HT1080 (cell line): Measurements from ENCODE around the gene PHIP. TPM values are rescaled to one million over a fixed set of nuclear protein-coding genes. Genes with fewer than 3 reads are reported as not detected.

Experiments used
- DNase-seq: peaks from one replicate; pipeline ENCODE4 v3.0.0-alpha.2; 2015; ENCODE audit warnings: low read depth
- polyA plus RNA-seq, 2 experiments: library from polyadenylated mRNA; depleted of rRNA; stranded (reverse); fragments of >200 nt; gene quantifications; 2 replicates each; pipeline ENCODE4 v1.2.3, GENCODE V29; 2015
- total RNA-seq: library from RNA; depleted of rRNA; stranded (reverse); fragments of >200 nt; shearing (Covaris generic); gene quantifications from 2 replicates; pipeline ENCODE4 v1.2.3, GENCODE V29; 2014; rRNA removed

Gene PHIP
- 10.3 and 11.3 TPM in 2 replicates for total RNA-seq
- 7.3 and 10.6 TPM in 2 replicates for polyA plus RNA-seq (2015; cell fraction: cytosol; rRNA removed)
- 35.0 and 38.9 TPM in 2 replicates for polyA plus RNA-seq (2015; cell fraction: nucleus; rRNA removed)

DNA sequence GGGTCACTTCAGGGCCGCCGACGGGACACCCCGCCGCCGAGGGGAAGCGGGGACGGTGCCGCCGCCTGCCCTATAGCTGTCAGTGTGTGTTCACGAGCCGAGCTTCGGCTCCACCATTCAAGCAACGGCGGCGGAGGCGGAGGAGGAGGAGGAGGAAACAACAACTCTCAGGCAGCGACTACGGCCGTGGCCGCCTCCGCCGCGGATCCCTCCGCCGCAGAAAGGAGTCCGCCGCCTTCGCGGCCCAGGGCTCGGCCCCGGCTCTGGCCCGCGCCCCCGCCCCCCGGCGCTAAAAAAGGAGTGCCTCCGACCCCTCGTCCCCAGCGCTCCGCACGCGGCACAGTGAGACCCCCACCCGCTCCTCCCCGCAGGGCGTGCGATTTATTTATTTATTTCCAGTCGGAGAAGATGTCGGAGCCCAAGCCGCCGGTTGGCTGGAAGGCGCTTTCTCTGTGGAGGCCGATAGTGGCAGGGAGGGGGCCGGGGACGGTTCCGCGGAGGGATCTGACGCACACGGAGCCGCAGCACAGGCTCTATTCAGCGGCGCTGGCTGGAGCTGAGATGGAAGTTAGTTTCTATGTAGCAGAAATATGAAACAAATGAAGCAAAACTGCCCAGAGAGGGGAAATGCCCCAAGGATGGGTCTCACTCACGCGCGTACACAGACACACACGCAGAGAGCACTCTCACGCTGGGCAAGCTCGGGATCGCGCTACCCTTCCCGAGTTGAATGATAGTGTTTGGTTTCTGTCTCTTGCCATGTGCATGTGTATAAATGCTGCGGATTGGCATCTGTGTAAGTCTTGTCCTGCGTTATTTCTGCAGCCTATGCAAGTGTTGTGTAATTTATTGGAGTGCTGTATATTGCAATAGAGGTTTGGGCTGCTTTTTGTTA lies at the start of gene PHIP:
PHIP (minus strand) TSS at position 180 of the 895 bp plus-strand sequence. CDS start 186 bp downstream, outside the sequence.
- peak; percentile 91 for DNase-seq

DNA sequence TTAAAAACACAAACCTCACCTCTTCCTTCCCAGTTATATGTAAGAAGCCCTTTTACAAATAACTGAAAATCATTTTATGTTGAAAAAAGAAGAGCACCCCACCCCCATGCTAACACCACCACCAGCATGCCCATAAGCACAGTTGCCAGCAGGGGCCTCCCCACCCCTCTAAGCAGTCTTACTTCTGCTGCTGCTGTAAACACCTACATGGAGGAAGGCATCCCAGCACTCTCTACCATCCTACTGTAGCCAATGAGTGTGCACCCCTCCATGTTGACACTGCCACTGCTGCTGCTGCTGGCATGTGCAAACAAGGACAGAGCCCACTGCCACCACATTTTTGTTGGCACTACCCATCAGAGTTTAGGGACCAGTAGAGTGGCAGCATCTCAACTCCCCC lies 49.6 kb upstream of the PHIP start:
- DNase-seq, result no peak

- no peak for DNase-seq
These were observed 41.2 kb upstream of the PHIP start for GRCh38 chr6:79119217-79119616.

- DNase-seq, result peak; percentile 76
These were observed 39.7 kb upstream of the PHIP start for GRCh38 chr6:79117752-79118151.

- DNase-seq, result no peak
These were observed 37.6 kb upstream of the PHIP start for GRCh38 chr6:79115553-79116182.

- DNase-seq, result no peak
These were observed 33.5 kb upstream of the PHIP start for GRCh38 chr6:79111549-79111948.

- no peak for DNase-seq
These were observed 23.1 kb upstream of the PHIP start for GRCh38 chr6:79101164-79101563.

DNA sequence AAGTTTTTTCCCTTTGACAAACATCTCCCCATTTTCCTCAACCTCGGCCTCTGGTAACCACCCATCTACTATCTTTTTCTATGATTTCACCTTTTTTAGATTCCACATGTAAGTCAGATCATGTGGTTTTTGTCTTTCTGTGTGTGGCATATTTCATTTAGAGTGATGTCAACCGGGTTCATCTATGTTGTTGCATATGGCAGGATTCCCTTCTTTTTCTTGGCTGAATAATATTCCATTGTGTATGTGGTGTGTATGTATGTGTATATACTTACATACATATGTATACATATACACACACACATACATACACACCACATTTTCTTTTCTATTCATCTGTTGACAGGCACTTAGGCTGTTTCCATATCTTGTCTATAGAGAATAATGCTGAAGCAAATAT lies 22.2 kb upstream of the PHIP start:
- DNase-seq, result no peak

GRCh38 chr6:79094938-79095337 lies 16.9 kb upstream of the PHIP start:
- DNase-seq, result no peak

GRCh38 chr6:79091801-79092200 lies 13.7 kb upstream of the PHIP start:
- peak; percentile 7 for DNase-seq

- DNase-seq, result no peak
These were observed 11.7 kb upstream of the PHIP start for GRCh38 chr6:79089552-79090404.

GRCh38 chr6:79084693-79085092 lies 6.6 kb upstream of the PHIP start:
- no peak for DNase-seq

DNA sequence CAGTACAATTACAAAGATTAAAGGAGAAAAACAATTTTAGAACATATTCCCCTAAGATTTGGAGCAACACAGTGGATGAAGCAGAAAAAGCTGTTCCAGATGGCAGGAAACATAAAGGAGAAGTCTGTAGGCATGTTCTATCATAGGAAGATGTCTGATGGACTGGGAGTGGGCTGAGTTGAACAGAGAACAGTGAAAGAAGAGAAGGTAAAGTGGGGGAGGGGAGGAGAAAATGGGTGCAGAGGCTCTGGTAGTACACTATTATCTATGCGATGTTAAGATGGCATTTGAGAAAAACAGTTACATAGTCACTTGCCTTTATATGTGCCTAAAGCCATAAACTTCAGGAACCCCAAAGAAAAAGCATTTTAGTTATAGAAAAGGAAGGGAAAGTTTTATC lies 4.2 kb upstream of the PHIP start:
- no peak for DNase-seq

DNA sequence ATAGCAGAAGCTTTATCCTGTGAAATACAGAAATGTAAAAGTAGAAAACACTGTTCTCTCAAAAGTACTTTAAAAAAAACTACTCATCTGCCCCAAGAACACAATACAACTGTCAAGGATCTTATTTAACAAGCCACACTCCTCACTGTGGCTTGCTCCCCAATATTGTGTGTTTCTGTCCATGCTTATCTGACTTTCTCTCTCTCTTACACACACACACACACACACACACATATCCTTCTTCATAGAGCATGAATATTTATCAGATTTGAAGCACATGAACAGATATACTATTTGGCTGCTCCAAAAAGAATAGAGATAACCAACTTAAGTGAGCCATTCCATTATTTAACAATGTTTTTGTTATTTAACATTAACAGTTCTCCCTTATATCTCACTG lies 3.6 kb upstream of the PHIP start:
- no peak for DNase-seq

- no peak for DNase-seq
These were observed 1.5 kb upstream of the PHIP start for GRCh38 chr6:79079561-79080041.

GRCh38 chr6:79077715-79078074 lies 359 bp downstream of the PHIP start:
- DNase-seq, result no peak

DNA sequence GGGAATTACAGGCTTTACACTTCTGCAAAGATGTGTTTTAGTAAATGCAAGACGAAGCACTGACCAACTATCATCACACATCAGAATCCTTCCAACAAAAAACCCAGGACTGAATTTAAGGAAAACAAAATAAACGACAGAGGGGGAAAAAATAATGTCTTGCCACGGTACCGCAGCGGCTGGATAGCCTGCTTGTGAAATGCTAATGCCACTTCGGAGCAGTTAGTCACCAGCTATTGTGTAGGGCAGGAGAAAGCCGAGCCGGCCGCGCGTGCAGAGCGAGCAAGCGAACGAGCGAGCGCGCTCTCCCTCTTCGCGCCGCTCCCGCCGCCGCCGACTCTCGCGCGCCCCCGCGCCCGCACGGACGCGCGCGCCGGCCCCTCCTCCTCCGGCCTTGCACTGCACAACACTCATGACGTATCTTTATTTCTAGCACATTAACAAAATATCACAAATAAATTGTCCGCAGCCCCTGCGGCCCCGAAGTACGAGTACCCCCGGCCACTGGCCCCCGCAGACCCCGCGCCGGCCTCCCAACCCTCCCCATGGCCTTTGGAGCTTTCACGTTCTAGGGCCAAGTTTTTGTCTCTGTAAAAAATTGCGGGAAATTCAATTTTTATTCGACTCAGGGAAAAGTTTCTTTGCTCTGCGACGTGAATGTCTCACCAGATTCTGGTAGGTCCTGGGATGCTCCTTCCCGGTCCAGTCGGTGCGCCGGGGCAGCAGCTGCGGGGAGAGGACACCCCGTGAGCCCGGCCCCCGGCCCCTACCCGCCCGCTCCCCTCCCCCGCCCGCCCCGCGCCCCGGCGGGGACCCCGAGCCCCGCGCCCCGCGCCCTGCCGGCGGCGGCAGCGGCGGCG lies 1.0 kb downstream of the PHIP start:
- DNase-seq, result peak; percentile 88

GRCh38 chr6:79076160-79076559 lies 1.9 kb downstream of the PHIP start:
- DNase-seq, result no peak

DNA sequence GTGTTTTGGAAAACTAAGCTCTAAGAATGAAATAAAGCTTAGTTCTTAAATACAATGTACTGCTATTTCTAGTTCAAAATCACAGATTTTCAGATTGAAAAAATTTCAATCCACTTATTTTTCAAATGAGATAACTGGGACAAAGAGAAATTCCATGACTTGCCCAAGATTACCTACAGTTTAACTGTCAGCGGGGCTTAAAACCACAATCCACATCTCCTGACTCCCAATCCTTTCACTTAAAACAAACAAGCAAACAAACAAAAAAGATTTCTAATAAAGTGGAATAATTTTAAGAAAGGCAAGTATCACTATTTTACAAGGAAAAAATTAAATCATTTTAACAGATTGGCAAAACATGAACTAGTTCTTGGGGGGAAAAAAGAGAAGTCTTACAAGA lies 4.2 kb downstream of the PHIP start:
- DNase-seq, result no peak

GRCh38 chr6:79072640-79073181 lies 5.3 kb downstream of the PHIP start:
- no peak for DNase-seq
